ENCODE results near the gene TFAP2A.

The TFAP2A gene

GRCh38 chr6:10407018-10407673 is 7.7 kb downstream of the TFAP2A start:
- H2BK12ac ChIP-seq (ENCODE audit: low read length in 2 of 2): no peak overlapping the region
- no peak overlapping the region for H3K9ac ChIP-seq (ENCODE audit: low read length)
- H4K8ac ChIP-seq (ENCODE audit: low read length): no peak overlapping the region
- no peak overlapping the region for H3K4ac ChIP-seq (ENCODE audit: low read depth in 1 of 2, low read length in 2 of 2)
- H3K27ac ChIP-seq (ENCODE audit: low read length, poor library complexity, severe bottlenecking): no peak overlapping the region
- no peak overlapping the region for H2BK15ac ChIP-seq (ENCODE audit: low read depth, poor library complexity, severe bottlenecking)
- H3K36me3 ChIP-seq (ENCODE audit: control insufficient read depth in 1 of 2, insufficient read depth in 2 of 2, low read depth in 1 of 2, low read length in 2 of 2): peaks cover 0 to 4% of the 10 kb centered on the region in 2 experiments
- no peak overlapping the region for H3K14ac ChIP-seq (ENCODE audit: low read length in 2 of 2)
- H4K91ac ChIP-seq (ENCODE audit: low read length): no peak overlapping the region
- no peak for DNase-seq
- H2AFZ ChIP-seq (ENCODE audit: low read depth, low read length): no peak overlapping the region
- no peak overlapping the region for H3K4me3 ChIP-seq (ENCODE audit: insufficient read depth in 1 of 2, low read depth in 1 of 2, low read length in 2 of 2)
- H3K79me1 ChIP-seq (replicated peaks; ENCODE audit: low read length, poor library complexity, severe bottlenecking): peaks cover 4% of the 10 kb centered on the region
- H3K27me3 ChIP-seq (ENCODE audit: control insufficient read depth in 1 of 2, insufficient read depth in 1 of 2, low read length in 2 of 2): peaks cover 64 to 95% of the 10 kb centered on the region in 2 experiments
- H2AK5ac ChIP-seq (ENCODE audit: low read length, severe bottlenecking): no peak overlapping the region
- no peaks in the 10 kb centered on the region for H3K9me3 ChIP-seq (ENCODE audit: control insufficient read depth, low read length)
- no peak overlapping the region for H2BK5ac ChIP-seq (ENCODE audit: low read depth, low read length, poor library complexity, severe bottlenecking)
- no peak overlapping the region for H3K4me2 ChIP-seq (ENCODE audit: low read length, poor library complexity, severe bottlenecking)
- 14% methylated on average over 2 of the region's 7 CpGs for WGBS
- no peak overlapping the region for H2BK120ac ChIP-seq (ENCODE audit: low read depth, low read length)
- H3K18ac ChIP-seq (ENCODE audit: low read depth in 1 of 2, low read length in 2 of 2): no peak overlapping the region
- H3K23ac ChIP-seq (ENCODE audit: low read length in 2 of 2): no peak overlapping the region
- peaks cover 16% of the 10 kb centered on the region for H3K4me1 ChIP-seq (ENCODE audit: control insufficient read depth, insufficient read depth, low read depth, low read length)

DNA sequence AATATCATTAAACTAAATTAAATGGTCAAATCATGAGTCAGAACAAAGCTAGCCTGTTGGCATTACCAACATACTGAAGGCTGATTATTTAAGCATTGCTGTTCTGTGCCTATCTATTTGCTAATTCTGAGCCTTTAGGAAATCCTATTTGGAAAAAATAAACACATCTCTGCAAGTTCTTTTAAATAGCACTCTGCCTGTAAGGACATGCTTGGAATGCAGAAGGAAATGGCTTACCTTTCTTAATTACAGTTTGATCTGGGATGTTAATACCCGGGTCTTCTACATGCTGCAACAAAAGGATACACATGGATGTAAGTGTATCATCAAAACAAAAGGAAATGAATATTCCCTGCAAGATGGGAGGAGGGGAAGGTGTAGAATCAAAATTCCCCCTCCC is 8.3 kb downstream of the TFAP2A start:
- no peak overlapping the region for H2BK15ac ChIP-seq (ENCODE audit: low read depth, poor library complexity, severe bottlenecking)
- H2BK12ac ChIP-seq (ENCODE audit: low read length in 2 of 2): no peak overlapping the region
- no peak overlapping the region for H3K18ac ChIP-seq (ENCODE audit: low read depth in 1 of 2, low read length in 2 of 2)
- no peak overlapping the region for H2BK5ac ChIP-seq (ENCODE audit: low read depth, low read length, poor library complexity, severe bottlenecking)
- H2AFZ ChIP-seq (ENCODE audit: low read depth, low read length): no peak overlapping the region
- H3K79me1 ChIP-seq (replicated peaks; ENCODE audit: low read length, poor library complexity, severe bottlenecking): peaks cover 4% of the 10 kb centered on the region
- no CpG with 5 or more reads among the region's 1 CpG for WGBS
- no peak for DNase-seq
- no peak overlapping the region for H3K4me2 ChIP-seq (ENCODE audit: low read length, poor library complexity, severe bottlenecking)
- H3K27ac ChIP-seq (ENCODE audit: low read length, poor library complexity, severe bottlenecking): no peak overlapping the region
- peaks cover 0 to 4% of the 10 kb centered on the region in 2 experiments for H3K36me3 ChIP-seq (ENCODE audit: control insufficient read depth in 1 of 2, insufficient read depth in 2 of 2, low read depth in 1 of 2, low read length in 2 of 2)
- peak overlapping the region in 1 of 2 experiments; percentile 20 for H3K23ac ChIP-seq (ENCODE audit: low read length in 2 of 2)
- H3K4me1 ChIP-seq (ENCODE audit: control insufficient read depth, insufficient read depth, low read depth, low read length): peaks cover 15% of the 10 kb centered on the region
- no peak overlapping the region for H2AK5ac ChIP-seq (ENCODE audit: low read length, severe bottlenecking)
- no peak overlapping the region for H4K8ac ChIP-seq (ENCODE audit: low read length)
- H3K4me3 ChIP-seq (ENCODE audit: insufficient read depth in 1 of 2, low read depth in 1 of 2, low read length in 2 of 2): no peak overlapping the region
- no peak overlapping the region for H3K4ac ChIP-seq (ENCODE audit: low read depth in 1 of 2, low read length in 2 of 2)
- no peak overlapping the region for H3K9ac ChIP-seq (ENCODE audit: low read length)
- no peak overlapping the region for H3K14ac ChIP-seq (ENCODE audit: low read length in 2 of 2)
- H3K27me3 ChIP-seq (ENCODE audit: control insufficient read depth in 1 of 2, insufficient read depth in 1 of 2, low read length in 2 of 2): peaks cover 64 to 95% of the 10 kb centered on the region in 2 experiments
- no peak overlapping the region for H2BK120ac ChIP-seq (ENCODE audit: low read depth, low read length)
- H4K91ac ChIP-seq (ENCODE audit: low read length): no peak overlapping the region
- no peaks in the 10 kb centered on the region for H3K9me3 ChIP-seq (ENCODE audit: control insufficient read depth, low read length)

- no peak overlapping the region for H3K4me3 ChIP-seq (ENCODE audit: insufficient read depth in 1 of 2, low read depth in 1 of 2, low read length in 2 of 2)
- no peak overlapping the region for H2BK5ac ChIP-seq (ENCODE audit: low read depth, low read length, poor library complexity, severe bottlenecking)
- no peak overlapping the region for H4K91ac ChIP-seq (ENCODE audit: low read length)
- no peak overlapping the region for H3K18ac ChIP-seq (ENCODE audit: low read depth in 1 of 2, low read length in 2 of 2)
- peaks cover 0 to 4% of the 10 kb centered on the region in 2 experiments for H3K36me3 ChIP-seq (ENCODE audit: control insufficient read depth in 1 of 2, insufficient read depth in 2 of 2, low read depth in 1 of 2, low read length in 2 of 2)
- no peak for DNase-seq
- no peak overlapping the region for H3K4me2 ChIP-seq (ENCODE audit: low read length, poor library complexity, severe bottlenecking)
- H3K4ac ChIP-seq (ENCODE audit: low read depth in 1 of 2, low read length in 2 of 2): no peak overlapping the region
- no peak overlapping the region for H2BK15ac ChIP-seq (ENCODE audit: low read depth, poor library complexity, severe bottlenecking)
- H4K8ac ChIP-seq (ENCODE audit: low read length): no peak overlapping the region
- no peak overlapping the region for H2BK120ac ChIP-seq (ENCODE audit: low read depth, low read length)
- peaks cover 60 to 95% of the 10 kb centered on the region in 2 experiments for H3K27me3 ChIP-seq (ENCODE audit: control insufficient read depth in 1 of 2, insufficient read depth in 1 of 2, low read length in 2 of 2)
- H2AFZ ChIP-seq (ENCODE audit: low read depth, low read length): no peak overlapping the region
- H3K14ac ChIP-seq (ENCODE audit: low read length in 2 of 2): no peak overlapping the region
- H2AK5ac ChIP-seq (ENCODE audit: low read length, severe bottlenecking): no peak overlapping the region
- H3K23ac ChIP-seq (ENCODE audit: low read length in 2 of 2): no peak overlapping the region
- H3K27ac ChIP-seq (ENCODE audit: low read length, poor library complexity, severe bottlenecking): no peak overlapping the region
- 90% methylated on average over 2 of the region's 3 CpGs for WGBS
- H3K4me1 ChIP-seq (ENCODE audit: control insufficient read depth, insufficient read depth, low read depth, low read length): peaks cover 9% of the 10 kb centered on the region
- no peaks in the 10 kb centered on the region for H3K9me3 ChIP-seq (ENCODE audit: control insufficient read depth, low read length)
- no peak overlapping the region for H2BK12ac ChIP-seq (ENCODE audit: low read length in 2 of 2)
- peaks cover 4% of the 10 kb centered on the region for H3K79me1 ChIP-seq (replicated peaks; ENCODE audit: low read length, poor library complexity, severe bottlenecking)
- no peak overlapping the region for H3K9ac ChIP-seq (ENCODE audit: low read length)
These were observed 9.4 kb downstream of the TFAP2A start for GRCh38 chr6:10405513-10405900.

GRCh38 chr6:10404799-10405512 is 9.9 kb downstream of the TFAP2A start:
- Histone ChIP-seq H3K14ac (ENCODE audit: low read length in 2 of 2) (peak overlapping the region in 1 of 2 experiments; percentile 36), H3K4me2 (ENCODE audit: low read length, poor library complexity, severe bottlenecking) (peak overlapping the region; percentile 95), H3K18ac (ENCODE audit: low read depth in 1 of 2, low read length in 2 of 2) (peak overlapping the region; percentile 78 to 91), H2AFZ (ENCODE audit: low read depth, low read length) (peak overlapping the region; percentile 96), H3K9me3 (ENCODE audit: control insufficient read depth, low read length) (no peaks in the 10 kb centered on the region), H4K8ac (ENCODE audit: low read length) (peak overlapping the region; percentile 98), H3K27ac (ENCODE audit: low read length, poor library complexity, severe bottlenecking) (peak overlapping the region; percentile 2), H2BK12ac (ENCODE audit: low read length in 2 of 2) (no peak overlapping the region), H3K23ac (ENCODE audit: low read length in 2 of 2) (peak overlapping the region in 1 of 2 experiments; percentile 96), H4K91ac (ENCODE audit: low read length) (peak overlapping the region; percentile 93), H3K9ac (ENCODE audit: low read length) (peak overlapping the region; percentile 69), H2BK120ac (ENCODE audit: low read depth, low read length) (no peak overlapping the region), H3K4me1 (ENCODE audit: control insufficient read depth, insufficient read depth, low read depth, low read length) (peaks cover 9% of the 10 kb centered on the region), H3K36me3 (ENCODE audit: control insufficient read depth in 1 of 2, insufficient read depth in 2 of 2, low read depth in 1 of 2, low read length in 2 of 2) (peaks cover 0 to 3% of the 10 kb centered on the region in 2 experiments), H3K79me1 (replicated peaks; ENCODE audit: low read length, poor library complexity, severe bottlenecking) (peaks cover 4% of the 10 kb centered on the region), H3K4ac (ENCODE audit: low read depth in 1 of 2, low read length in 2 of 2) (peak overlapping the region in 1 of 2 experiments; percentile 82), H3K4me3 (ENCODE audit: insufficient read depth in 1 of 2, low read depth in 1 of 2, low read length in 2 of 2) (peak overlapping the region; percentile 70 to 86), H2BK15ac (ENCODE audit: low read depth, poor library complexity, severe bottlenecking) (peak overlapping the region; percentile 93), H2AK5ac (ENCODE audit: low read length, severe bottlenecking) (peak overlapping the region; percentile 74), H3K27me3 (ENCODE audit: control insufficient read depth in 1 of 2, insufficient read depth in 1 of 2, low read length in 2 of 2) (peaks cover 59 to 95% of the 10 kb centered on the region in 2 experiments), H2BK5ac (ENCODE audit: low read depth, low read length, poor library complexity, severe bottlenecking) (no peak overlapping the region)
- DNase-seq: no peak
- WGBS: 23% methylated on average over 29 of the region's 31 CpGs

Measured in mesenchymal stem cell (in vitro differentiated cells and primary cell).